Measurements from ENCODE around the gene NRXN3. TPM values are rescaled to one million over a fixed set of nuclear protein-coding genes. Genes with fewer than 3 reads are reported as not detected.

Gene NRXN3
- total RNA-seq, 1 donor from 2014 or later: 18.0 TPM

DNA sequence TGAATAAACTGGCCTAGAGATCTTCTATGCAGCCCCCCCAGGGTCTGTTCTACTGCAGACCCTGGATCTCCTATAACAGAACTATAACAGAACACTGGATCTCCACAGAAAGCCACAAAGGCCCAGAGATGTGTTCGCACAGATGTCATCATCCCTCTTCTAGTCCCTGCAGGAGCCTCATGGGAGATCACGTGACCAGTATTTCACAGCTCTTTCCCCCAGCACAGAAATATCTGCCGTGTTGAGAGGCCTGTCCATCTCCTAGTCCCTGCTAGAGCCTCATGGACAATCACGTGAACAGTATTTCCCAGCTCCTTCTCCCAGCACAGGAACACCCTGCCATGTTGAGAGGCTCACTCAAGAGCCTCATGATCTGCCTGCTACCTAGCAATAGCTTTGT is 331.7 kb downstream of the NRXN3 start:
- Histone ChIP-seq H3K4me1 (ENCODE audit: insufficient read depth, low read length) (no peaks in the 10 kb centered on the region), H3K27ac (ENCODE audit: low read depth, low read length) (no peak overlapping the region), H4K20me1 (ENCODE audit: insufficient read depth, low read length) (no peaks in the 10 kb centered on the region), H3K9me3 (ENCODE audit: insufficient read depth, low read depth, low read length) (no peaks in the 10 kb centered on the region), H2AFZ (ENCODE audit: low read depth, low read length) (no peak overlapping the region), H3K4me3 (ENCODE audit: insufficient read depth, low read depth, low read length) (no peak overlapping the region), H3K9ac (ENCODE audit: low read length) (no peak overlapping the region), H3K36me3 (ENCODE audit: insufficient read depth, low read length) (no peaks in the 10 kb centered on the region), H3K4me2 (ENCODE audit: low read length) (no peak overlapping the region), H3K79me2 (ENCODE audit: insufficient read depth, low read length) (no peaks in the 10 kb centered on the region), H3K27me3 (ENCODE audit: insufficient read depth, low read length) (no peaks in the 10 kb centered on the region)
- Mint-ChIP-seq H3K27me3 (ENCODE audit: low read depth, unreplicated experiment) (peaks cover 2% of the 10 kb centered on the region), H3K9me3 (ENCODE audit: unreplicated experiment) (no peaks in the 10 kb centered on the region), H3K27ac (ENCODE audit: unreplicated experiment) (no peak overlapping the region), H3K4me3 (ENCODE audit: unreplicated experiment) (no peak overlapping the region), H3K4me1 (ENCODE audit: low read depth, unreplicated experiment) (no peaks in the 10 kb centered on the region), H3K36me3 (ENCODE audit: low read depth, unreplicated experiment) (no peaks in the 10 kb centered on the region)
- FAIRE-seq (no peak), DNase-seq (ENCODE audit: low read depth) (no peak)
- TF ChIP-seq, protein P1, sequence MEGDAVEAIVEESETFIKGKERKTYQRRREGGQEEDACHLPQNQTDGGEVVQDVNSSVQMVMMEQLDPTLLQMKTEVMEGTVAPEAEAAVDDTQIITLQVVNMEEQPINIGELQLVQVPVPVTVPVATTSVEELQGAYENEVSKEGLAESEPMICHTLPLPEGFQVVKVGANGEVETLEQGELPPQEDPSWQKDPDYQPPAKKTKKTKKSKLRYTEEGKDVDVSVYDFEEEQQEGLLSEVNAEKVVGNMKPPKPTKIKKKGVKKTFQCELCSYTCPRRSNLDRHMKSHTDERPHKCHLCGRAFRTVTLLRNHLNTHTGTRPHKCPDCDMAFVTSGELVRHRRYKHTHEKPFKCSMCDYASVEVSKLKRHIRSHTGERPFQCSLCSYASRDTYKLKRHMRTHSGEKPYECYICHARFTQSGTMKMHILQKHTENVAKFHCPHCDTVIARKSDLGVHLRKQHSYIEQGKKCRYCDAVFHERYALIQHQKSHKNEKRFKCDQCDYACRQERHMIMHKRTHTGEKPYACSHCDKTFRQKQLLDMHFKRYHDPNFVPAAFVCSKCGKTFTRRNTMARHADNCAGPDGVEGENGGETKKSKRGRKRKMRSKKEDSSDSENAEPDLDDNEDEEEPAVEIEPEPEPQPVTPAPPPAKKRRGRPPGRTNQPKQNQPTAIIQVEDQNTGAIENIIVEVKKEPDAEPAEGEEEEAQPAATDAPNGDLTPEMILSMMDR (IDR thresholded peaks at IDR 0.05; ENCODE audit: insufficient read depth, low read depth, low read length): no peak
- TF ChIP-seq EZH2 (IDR thresholded peaks at IDR 0.05; ENCODE audit: insufficient read depth, low read length): no peak

DNA sequence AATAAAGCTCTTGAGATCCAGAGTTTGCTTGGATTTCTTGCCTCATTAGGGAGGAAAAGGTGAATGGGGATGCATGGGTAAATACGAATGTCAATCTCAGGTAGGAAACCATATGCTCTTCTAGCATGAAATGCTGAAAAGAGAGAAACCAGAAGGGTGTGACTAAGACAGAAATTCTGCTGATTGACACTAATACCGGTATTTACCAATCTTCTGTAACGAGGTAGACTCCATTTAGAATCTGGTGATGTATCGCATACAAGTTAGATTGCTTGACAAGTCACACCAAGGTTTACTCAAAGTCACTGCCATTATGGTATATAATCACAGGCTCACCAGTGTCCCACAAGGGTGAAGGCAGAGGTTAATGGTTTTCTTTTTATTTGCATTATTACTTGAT is 337.9 kb downstream of the NRXN3 start:
- no peak for FAIRE-seq
- H3K4me1 ChIP-seq (ENCODE audit: insufficient read depth, low read length): no peaks in the 10 kb centered on the region
- no peak overlapping the region for H3K27ac Mint-ChIP-seq (ENCODE audit: unreplicated experiment)

DNA sequence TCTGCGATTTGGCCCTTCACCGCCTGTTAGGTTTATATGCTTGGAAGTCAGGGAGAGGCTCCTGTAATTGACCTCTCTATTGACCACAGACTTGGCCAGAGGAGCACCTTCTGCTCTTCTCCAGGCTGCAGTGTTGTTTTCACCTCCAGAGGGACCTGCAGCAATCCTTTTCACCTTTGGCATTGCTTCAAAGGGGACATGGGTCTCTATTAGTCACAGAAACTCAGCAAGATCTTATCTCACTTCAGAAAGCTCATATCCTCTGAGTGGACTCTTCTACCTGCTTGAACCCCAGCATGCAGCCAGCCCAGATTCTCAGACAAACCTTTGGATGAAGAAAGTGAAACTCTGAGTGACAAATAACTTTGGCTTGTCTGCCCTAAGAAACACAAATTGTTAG is 339.3 kb downstream of the NRXN3 start:
- Histone ChIP-seq H3K79me2 (ENCODE audit: insufficient read depth, low read length) (no peaks in the 10 kb centered on the region), H3K4me3 (ENCODE audit: insufficient read depth, low read depth, low read length) (no peak overlapping the region), H3K27me3 (ENCODE audit: insufficient read depth, low read length) (no peaks in the 10 kb centered on the region), H3K27ac (ENCODE audit: low read depth, low read length) (no peak overlapping the region), H2AFZ (ENCODE audit: low read depth, low read length) (no peak overlapping the region), H3K4me2 (ENCODE audit: low read length) (no peak overlapping the region), H3K9me3 (ENCODE audit: insufficient read depth, low read depth, low read length) (no peaks in the 10 kb centered on the region), H3K9ac (ENCODE audit: low read length) (no peak overlapping the region), H3K4me1 (ENCODE audit: insufficient read depth, low read length) (no peaks in the 10 kb centered on the region), H4K20me1 (ENCODE audit: insufficient read depth, low read length) (no peaks in the 10 kb centered on the region), H3K36me3 (ENCODE audit: insufficient read depth, low read length) (no peaks in the 10 kb centered on the region)
- Mint-ChIP-seq H3K27me3 (ENCODE audit: low read depth, unreplicated experiment) (peaks cover 7% of the 10 kb centered on the region), H3K9me3 (ENCODE audit: unreplicated experiment) (no peaks in the 10 kb centered on the region), H3K36me3 (ENCODE audit: low read depth, unreplicated experiment) (no peaks in the 10 kb centered on the region), H3K4me3 (ENCODE audit: unreplicated experiment) (no peak overlapping the region), H3K4me1 (ENCODE audit: low read depth, unreplicated experiment) (no peaks in the 10 kb centered on the region), H3K27ac (ENCODE audit: unreplicated experiment) (no peak overlapping the region)
- no peak for DNase-seq (ENCODE audit: low read depth)
- TF ChIP-seq, protein P1 (IDR thresholded peaks at IDR 0.05; ENCODE audit: insufficient read depth, low read depth, low read length): no peak
- TF ChIP-seq EZH2 (IDR thresholded peaks at IDR 0.05; ENCODE audit: insufficient read depth, low read length): no peak
- no peak for FAIRE-seq

More for the DNA sequence above, 337.9 kb downstream of the NRXN3 start:
- no peaks in the 10 kb centered on the region for H3K27me3 ChIP-seq (ENCODE audit: insufficient read depth, low read length)
- no peaks in the 10 kb centered on the region for H3K4me1 Mint-ChIP-seq (ENCODE audit: low read depth, unreplicated experiment)
- no peaks in the 10 kb centered on the region for H3K36me3 ChIP-seq (ENCODE audit: insufficient read depth, low read length)
- no peaks in the 10 kb centered on the region for H3K36me3 Mint-ChIP-seq (ENCODE audit: low read depth, unreplicated experiment)
- peaks cover 6% of the 10 kb centered on the region for H3K27me3 Mint-ChIP-seq (ENCODE audit: low read depth, unreplicated experiment)
- no peak overlapping the region for H2AFZ ChIP-seq (ENCODE audit: low read depth, low read length)
- no peak for TF ChIP-seq EZH2 (IDR thresholded peaks at IDR 0.05; ENCODE audit: insufficient read depth, low read length)
- TF ChIP-seq, protein P1 (IDR thresholded peaks at IDR 0.05; ENCODE audit: insufficient read depth, low read depth, low read length): no peak
- no peaks in the 10 kb centered on the region for H3K9me3 Mint-ChIP-seq (ENCODE audit: unreplicated experiment)
- H3K4me3 Mint-ChIP-seq (ENCODE audit: unreplicated experiment): no peak overlapping the region
- H3K9me3 ChIP-seq (ENCODE audit: insufficient read depth, low read depth, low read length): no peaks in the 10 kb centered on the region
- H4K20me1 ChIP-seq (ENCODE audit: insufficient read depth, low read length): no peaks in the 10 kb centered on the region
- H3K9ac ChIP-seq (ENCODE audit: low read length): no peak overlapping the region
- H3K27ac ChIP-seq (ENCODE audit: low read depth, low read length): no peak overlapping the region
- H3K4me2 ChIP-seq (ENCODE audit: low read length): no peak overlapping the region
- no peak for DNase-seq (ENCODE audit: low read depth)
- no peaks in the 10 kb centered on the region for H3K79me2 ChIP-seq (ENCODE audit: insufficient read depth, low read length)
- no peak overlapping the region for H3K4me3 ChIP-seq (ENCODE audit: insufficient read depth, low read depth, low read length)

Measured in astrocyte (in vitro differentiated cells and primary cell).